GM12891 (cell line): ENCODE results near the gene PLIN1.

Experiments
- PAX5 ChIP-seq: IDR thresholded peaks from 2 replicates; pipeline ENCODE4 v1.6.1; 2011; ENCODE audit warnings: low read length, moderate library complexity, mild to moderate bottlenecking; ENCODE audit not compliant: insufficient read depth, severe bottlenecking
- POLR2A ChIP-seq: IDR thresholded peaks from 2 replicates; pipeline ENCODE4 v1.6.1; 2011; ENCODE audit warnings: low read depth, low read length, control low read depth
- POLR2AphosphoS5 ChIP-seq: IDR thresholded peaks from 2 replicates; pipeline ENCODE4 v1.6.1; 2011; ENCODE audit warnings: low read depth, low read length, control low read depth
- SPI1 ChIP-seq: IDR thresholded peaks from 2 replicates; pipeline ENCODE4 v1.6.1; 2011; ENCODE audit warnings: low read depth, low read length, control low read depth
- TAF1 ChIP-seq: IDR thresholded peaks from 2 replicates; pipeline ENCODE4 v1.6.1; 2011; ENCODE audit warnings: low read depth, low read length, control low read depth

DNA sequence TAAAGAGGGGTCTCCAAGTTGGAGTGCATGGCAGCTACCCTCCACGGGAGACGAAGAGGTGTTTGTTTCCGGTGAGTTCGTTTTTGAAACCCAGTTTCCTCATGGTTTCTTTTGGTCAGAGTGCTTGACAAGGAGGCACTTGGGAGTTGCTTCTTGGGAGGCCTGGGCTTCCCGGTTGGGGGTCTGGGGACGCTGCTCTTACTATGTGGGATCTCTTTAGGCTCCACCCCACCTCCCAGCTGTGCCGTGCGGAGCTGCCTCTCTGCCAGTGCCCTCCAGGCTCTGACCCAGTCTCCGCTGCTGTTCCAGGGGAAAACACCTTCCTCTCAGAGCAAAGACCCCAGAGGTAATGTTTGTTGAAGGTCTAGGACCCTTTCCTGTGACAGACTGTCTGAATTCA lies 53.5 kb downstream of the PLIN1 start:
- TF ChIP-seq TAF1 (no peak), SPI1 (no peak), POLR2A (no peak), POLR2AphosphoS5 (no peak), PAX5 (no peak)
